GM21825 (cell line): ENCODE data around the gene SMIM22.

Source experiments
- ATAC-seq: cut with Tn5 transposase; IDR thresholded peaks from one replicate; pipeline ENCODE4 v1.9.1; 2021; ENCODE audit warnings: mild to moderate bottlenecking, moderate library complexity; ENCODE audit not compliant: unreplicated experiment

The SMIM22 gene

GRCh38 chr16:4795828-4796572 is 831 bp downstream of the SMIM22 start:
- ATAC-seq = no peak

GRCh38 chr16:4796982-4797804 is 2.0 kb downstream of the SMIM22 start:
- no peak for ATAC-seq

GRCh38 chr16:4797805-4798252 is 2.7 kb downstream of the SMIM22 start:
- ATAC-seq = no peak

GRCh38 chr16:4798456-4798855 is 3.3 kb downstream of the SMIM22 start:
- ATAC-seq = no peak

GRCh38 chr16:4799171-4799855 is 4.1 kb downstream of the SMIM22 start:
- no peak for ATAC-seq

GRCh38 chr16:4800290-4801041 is 5.3 kb downstream of the SMIM22 start:
- no peak for ATAC-seq

GRCh38 chr16:4801051-4801961 is 6.1 kb downstream of the SMIM22 start:
- no peak for ATAC-seq

- peak; percentile 38 for ATAC-seq
These were observed 6.9 kb downstream of the SMIM22 start, which contains the start of gene ROGDI for GRCh38 chr16:4801962-4802658. Gene ROGDI (minus strand): TSS chr16:4802633. CDS start chr16:4802571, 62 bp downstream.

- peak; percentile 83 for ATAC-seq
These were observed 7.6 kb downstream of the SMIM22 start for GRCh38 chr16:4802659-4803287.

- no peak for ATAC-seq
These were observed 8.3 kb downstream of the SMIM22 start for GRCh38 chr16:4803401-4803844.

GRCh38 chr16:4803898-4804762 is 9.0 kb downstream of the SMIM22 start:
- no peak for ATAC-seq

GRCh38 chr16:4805231-4805630 is 10.1 kb downstream of the SMIM22 start:
- no peak for ATAC-seq

- ATAC-seq = no peak
These were observed 11.1 kb downstream of the SMIM22 start for GRCh38 chr16:4806280-4806679.

- ATAC-seq = no peak
These were observed 16.1 kb downstream of the SMIM22 start for GRCh38 chr16:4811242-4811641.

GRCh38 chr16:4811773-4812172 is 16.6 kb downstream of the SMIM22 start:
- ATAC-seq = no peak

- ATAC-seq = no peak
These were observed 18.3 kb downstream of the SMIM22 start for GRCh38 chr16:4813251-4814003.

GRCh38 chr16:4814046-4814445 is 18.9 kb downstream of the SMIM22 start:
- no peak for ATAC-seq
